NCI-H2196 (cell line): Measurements from ENCODE around the gene PCID2.

Source experiments
- DNase-seq: peaks from one replicate; lab custom pipeline; 2025; ENCODE audit not compliant: unreplicated experiment; lab: John Stamatoyannopoulos, UW

Gene PCID2

DNA sequence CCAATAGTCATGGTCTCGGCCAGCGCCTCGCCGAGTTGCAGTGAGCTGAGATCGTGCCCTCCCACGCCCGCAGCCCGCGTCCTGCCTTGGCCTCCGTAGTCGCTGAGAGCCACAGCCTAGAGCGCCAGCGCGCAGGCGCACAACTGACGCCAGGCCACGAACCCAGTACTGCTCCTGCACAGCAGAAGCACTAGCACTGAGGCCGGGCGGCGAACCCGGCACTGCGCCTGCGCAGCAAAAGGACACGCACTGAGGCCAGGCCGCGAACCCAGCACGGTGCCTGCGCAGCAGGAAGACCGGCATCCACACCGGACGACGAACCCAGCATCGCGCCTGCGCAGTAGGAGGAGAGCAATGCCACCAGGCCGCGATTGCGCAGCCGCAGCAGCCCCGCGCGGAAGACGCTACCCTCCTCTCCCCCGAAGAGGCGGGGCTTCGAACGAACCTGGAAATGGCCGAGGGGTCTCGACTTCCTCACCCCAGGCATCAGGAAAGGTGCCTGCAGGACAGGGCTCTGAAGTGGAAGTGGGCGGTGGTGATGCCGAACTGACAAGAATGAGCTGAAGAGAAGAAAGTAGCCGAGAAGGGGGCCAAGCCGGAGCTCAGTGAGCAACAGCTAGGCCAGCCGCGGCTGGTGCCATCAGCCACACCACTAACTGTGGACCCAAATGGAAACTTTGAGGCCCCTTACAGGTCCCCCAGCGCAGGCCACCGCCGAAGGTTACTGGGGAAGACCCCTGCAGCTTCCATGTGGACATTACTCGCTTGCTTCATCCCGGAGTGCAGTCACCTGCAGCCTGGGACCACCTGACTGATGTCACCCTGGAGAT lies 78.3 kb downstream of the PCID2 start:
- DNase-seq: no peak

- DNase-seq: no peak
Observed at GRCh38 chr13:113129480-113129879, 79.0 kb downstream of the PCID2 start.
